ENCODE data around the gene ZC3H4.

Gene ZC3H4

DNA sequence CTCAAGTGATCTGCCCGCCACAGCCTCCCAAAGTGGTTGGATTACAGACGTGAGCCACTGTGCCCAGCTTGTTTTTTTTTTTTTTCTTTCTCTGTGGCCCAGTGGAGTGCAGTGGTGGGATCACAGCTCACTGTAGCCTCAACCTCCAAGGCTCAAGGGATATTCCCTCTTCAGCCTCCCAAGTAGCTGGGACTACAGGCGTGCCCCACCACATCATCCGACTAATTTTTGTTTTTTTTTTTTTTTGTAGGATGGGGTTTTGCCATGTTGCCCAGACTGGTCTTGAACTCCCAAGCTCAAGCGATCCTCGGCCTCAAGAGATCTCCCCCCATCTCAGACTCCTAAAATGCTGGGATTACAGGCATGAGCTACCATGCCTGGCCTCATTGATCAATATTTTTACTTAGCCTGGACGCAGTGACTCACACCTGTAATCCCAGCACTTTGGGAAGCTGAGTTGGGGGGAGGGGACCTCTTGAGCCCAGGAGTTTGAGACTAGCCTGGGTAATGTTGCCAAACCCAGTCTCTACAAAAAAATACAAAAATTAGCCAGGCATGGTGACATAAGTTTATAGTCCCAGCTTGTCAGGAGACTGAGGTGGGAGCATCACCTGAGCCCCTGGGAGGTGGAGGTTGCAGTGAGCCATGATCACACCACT, 18.7 kb upstream of the ZC3H4 start:
- DNase-seq = no peak

DNA sequence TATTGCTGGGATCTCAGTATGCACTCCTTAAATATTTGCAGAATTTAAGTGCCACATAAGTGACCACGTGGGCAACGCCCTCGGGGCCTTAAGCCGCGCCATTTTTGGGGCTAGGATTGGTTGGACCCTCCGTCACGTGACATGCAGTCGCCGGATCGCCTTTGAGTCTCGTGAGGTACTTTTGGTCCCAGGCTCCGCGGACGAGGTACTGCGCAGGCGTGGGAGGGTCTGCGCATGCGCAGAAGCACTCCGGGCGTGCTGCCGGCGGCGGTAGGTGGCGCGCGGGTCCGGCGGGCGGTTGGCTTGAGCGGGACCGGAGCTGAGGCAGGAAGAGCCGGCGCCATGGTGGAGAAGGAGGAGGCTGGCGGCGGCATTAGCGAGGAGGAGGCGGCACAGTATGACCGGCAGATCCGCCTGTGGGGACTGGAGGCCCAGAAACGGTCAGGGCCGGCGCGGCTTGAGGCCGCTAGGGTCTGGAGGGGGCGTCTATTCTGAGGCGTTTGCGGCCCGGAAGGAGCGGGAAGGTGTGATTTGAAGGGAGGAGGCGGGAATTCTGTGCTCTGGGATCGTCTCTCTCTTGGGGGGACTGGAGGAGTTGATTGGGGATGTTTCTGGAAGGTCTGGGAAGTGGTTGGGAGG, 17.1 kb upstream of the ZC3H4 start, which contains the start of gene SAE1:
SAE1 (plus strand) TSS at position 247 of the 639 bp plus-strand sequence; CDS start at position 343, 96 bp downstream.
- peak; percentile 87 for DNase-seq

DNA sequence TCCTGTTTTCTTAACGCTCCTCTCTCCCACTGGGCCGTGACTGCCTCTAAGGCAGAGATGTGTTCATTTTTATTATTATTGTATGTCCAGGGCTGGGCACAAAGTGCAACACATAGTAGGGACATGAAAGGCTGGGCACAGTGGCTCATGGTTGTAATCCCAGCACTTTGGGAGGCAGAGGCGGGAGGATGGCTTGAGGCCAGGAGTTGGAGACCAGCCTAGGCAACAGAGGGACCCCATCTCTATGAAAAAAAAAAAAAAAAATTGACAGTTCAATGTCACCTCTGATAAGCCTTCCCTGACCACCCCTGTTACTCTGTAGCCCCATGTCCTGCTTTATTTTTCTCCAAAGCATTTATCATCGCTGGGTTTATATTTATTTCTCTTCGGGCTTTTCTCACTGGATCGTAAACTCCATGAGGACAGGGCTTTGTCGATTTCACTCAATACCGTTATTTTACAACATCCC, 16.6 kb upstream of the ZC3H4 start:
- DNase-seq = no peak

DNA sequence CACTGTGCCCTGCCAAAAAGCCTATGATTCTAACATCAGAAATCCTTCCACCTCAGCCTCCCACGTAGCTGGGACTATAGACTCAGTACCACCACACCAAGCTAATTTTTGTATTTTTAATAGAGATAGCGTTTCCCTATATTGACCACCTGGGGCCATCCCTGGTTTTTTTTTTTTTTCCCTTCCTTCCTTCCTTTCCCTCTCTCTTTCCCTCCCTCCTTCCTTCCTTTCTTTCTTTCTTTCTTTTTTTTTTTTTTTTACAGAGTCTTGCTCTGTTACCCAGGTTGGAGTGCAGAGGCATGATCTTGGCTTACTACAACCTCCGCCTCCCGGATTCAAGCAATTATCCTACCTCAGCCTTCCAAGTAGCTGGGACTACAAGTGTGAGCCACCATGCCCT, 16.0 kb upstream of the ZC3H4 start:
- no peak for DNase-seq

DNA sequence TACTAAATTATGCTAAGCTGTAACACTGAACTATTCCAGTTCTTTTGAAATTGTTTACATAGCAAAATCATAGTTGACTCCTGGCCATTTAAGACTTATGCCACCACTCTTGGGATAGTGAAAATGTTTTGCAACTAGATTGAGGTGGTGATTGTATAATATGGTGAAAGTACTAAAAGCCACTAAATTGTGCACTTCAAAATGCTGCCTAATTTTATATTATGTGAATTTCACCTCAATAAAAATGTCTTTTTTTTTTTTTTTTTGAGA, 12.0 kb upstream of the ZC3H4 start:
- no peak for DNase-seq

DNA sequence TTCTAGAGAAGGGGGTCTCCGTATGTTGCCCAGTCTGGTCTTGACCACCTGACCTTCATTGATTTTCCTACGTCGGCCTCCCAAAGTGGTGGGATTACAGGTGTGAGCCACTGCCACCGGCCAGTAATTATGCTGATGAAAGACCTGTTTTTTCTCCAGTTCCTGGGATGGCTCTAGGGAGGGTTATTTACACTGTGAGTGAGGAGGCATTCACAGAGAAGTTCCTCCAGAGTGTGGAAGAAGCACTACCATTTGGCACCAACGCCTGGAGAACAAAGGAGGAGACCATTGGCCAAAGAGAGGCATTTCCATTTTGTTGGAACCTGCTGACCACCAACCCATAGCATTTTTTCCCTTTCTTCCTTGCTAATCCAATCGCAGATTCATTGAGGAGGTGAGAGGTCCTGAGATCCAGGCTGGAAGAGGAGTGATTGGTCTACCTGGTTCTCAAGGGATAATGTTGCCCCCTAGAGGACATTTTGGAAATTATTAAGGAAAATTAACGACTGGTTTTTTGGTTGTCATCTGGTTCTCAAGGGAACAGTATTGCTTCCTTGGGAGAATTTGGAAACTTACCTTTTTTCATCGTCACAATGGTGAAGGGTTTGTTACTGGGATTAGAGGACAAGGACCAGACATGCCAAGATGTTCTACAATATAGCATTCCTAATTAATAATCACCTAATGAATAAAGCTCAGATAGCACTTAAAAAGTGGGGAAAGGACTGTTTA, 11.5 kb upstream of the ZC3H4 start:
- DNase-seq = no peak

DNA sequence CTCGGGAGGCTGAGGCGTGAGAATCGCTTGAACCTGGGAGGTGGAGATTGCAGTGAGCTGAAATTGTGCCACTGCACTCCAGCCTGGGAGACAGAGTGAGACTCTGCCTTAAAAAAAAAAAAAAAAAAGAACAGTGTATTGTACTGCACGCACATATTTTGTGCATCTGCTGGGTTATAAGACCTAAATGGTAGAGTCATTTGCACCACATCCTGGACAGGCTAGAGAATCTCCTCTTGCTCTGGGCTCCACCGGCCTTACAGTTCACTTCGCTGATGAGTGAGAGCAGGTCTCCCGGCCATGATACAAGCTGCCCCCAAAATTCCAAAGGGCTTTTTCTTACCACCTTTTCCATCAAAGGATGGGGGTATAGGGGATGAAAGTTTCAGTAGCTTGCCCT, 9.8 kb upstream of the ZC3H4 start:
- DNase-seq = no peak

DNA sequence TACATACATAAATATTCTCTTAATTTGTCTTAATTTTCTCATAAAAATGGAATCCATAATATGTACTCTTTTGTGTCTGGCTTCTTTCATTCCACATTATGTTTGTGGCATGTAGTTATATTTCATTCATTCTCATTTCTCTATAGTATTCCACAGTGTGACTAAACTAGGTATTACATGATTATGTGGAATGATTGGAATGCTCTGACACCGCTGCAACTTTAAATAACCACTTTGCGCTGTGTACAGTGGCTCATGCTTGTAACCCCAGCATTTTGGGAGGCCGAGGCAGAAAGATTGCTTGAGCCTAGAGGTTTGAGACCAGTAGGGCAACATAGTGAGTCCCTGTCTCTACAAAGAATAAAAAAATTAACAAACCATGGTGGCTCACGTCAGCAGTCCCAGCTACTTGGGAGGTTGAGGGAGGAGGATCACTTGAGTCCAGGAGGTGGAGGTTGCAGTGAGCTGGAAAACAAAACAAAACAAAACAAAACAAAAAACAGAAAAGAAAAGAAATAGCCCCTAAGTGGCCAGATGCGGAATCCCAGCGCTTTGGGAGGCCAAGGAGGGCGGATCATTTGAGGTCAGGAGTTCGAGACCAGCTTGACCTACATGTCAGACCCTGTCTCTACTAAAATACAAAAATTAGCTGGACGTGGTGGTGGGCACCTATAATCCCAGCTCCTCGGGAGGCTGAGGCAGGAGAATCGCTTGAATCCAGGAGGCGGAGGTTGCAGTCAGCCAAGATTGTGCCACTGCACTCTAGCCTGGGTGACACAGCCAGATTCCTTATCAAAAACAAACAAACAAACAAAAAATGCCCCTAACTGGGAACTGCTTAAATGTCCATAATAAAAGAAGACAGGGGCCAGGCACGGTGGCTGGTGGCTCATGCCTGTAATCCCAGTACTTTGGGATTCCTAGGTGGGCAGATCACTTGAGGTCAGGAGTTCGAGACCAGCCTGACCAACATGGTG, 9.1 kb upstream of the ZC3H4 start:
- DNase-seq = no peak

DNA sequence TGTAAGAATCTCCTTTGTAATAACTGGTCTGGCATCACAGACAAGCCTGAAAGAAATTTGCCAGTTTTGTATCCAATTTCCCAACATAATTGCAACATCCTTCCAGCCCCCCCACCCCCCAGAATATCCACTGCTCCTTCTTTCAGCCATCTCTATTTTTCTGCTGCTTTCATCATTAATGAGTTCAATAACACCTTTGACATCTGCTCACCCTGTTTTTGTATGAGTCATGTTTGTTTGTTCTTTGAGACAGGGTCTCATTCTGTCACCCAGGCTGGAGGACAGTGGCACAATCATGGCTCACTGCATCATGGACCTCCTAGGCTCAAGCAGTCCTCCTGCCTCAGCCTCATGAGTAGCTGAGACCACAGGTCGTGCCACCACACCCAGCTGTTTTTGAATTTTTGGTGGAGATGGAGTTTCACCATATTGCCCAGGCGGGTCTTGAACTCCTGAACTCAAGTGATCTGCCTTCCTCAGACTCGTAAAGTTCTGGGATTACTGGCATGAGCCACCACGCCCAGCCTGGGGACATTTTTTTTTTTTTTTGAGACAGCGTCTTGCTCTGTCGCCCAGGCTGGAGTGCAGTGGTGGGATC, 7.0 kb upstream of the ZC3H4 start:
- no peak for DNase-seq

DNA sequence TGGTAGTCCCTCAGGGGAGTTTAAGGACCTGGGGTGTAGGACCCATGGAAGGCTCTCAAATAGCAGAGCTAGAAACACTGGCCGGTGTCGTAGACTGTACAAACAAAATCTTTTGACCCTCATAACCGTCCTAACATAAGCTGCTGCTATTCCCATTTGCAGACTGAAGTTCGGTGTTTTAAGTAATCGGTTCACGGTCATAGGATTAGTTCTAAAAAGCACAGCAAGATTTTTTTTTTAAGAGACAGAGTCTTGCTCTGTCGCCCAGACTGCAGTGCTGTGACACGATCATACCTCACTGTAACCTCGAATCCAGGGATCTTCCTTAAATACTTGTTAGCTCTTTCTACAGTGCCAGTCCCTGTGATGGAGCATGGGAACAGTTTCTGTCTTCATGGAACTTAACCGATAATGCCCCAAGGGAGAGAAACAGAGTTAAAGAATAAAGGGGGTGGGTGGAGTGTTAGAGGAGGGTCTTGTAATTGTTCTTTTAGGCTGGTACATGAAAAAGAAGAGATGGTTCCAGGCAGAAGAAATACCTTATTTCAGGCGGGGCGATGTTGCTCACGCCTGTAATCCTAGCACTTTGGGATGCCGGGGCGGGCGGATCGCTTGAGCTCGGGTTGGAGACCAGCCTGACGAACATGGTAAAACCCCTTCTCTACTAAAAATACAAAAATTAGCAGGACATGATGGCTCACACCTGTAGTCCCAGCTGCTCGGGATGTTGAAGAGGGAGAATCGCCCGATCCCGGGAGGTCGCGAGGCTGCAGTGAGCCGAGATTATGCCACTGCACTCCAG, 475 bp upstream of the ZC3H4 start:
- no peak for DNase-seq

DNA sequence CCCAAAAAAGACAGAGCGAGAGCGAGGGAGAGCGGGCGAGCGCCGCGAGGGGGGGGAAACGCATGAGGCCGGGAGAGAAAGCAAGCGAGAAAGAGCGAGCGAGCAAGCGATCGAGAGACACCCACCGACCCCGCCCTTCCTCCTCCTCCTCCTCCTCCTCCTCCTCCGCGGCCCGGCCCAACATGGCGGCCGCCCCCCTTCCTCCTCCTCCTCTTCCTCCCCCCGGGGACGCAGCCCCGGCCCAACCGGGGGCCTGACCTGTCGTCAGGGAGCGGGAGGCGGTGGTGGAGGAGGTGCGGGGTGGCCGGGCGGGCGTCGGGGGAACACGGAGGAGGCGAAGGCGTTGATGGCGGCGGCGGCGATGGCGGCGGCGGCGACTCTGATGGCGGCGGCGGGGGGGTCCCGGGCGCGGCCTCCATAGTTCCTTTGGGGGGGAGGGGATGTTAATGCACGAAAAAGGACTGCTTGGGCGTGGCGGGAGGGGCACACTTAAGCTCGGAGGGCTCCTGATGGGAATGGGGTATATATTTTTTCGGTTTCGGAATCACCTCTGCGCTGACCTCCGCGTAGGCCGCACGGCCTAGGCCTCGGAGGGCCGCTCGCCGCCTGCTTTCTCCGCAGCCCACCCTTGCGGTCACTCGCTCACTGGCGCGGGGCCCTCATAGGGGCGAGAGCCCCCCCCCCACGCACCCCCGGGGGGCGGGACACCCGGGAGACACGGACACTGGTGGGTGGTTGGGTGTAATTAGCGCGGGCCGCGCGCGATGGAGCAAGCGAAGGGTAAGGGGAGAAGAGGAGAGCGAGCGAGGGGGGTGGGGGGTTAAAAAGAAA, 1.2 kb downstream of the ZC3H4 start:
- DNase-seq = peak; percentile 87

DNA sequence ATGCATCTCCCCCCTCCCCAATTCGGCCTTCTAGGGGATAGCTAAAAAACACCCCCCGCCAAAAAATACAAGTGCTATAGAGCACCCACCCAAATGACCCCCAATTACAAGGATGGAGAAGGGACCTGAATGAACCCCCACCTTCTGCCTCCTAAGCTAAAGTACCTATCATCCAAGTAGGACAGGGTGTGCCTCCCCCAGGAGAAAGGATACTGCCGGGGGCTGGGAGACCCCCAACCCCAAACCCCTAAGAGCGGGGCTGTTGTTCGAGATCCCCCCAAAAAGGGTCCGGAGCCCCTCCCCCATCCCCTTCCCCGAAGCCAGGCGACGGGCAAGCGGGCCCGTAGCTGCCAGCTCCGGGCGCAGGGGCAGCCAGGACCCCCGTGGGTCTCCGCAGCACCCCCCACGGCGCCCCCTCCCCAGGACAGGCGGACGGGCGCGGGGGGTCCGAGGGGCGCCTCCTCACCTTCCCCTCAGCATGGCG, 1.9 kb downstream of the ZC3H4 start:
- DNase-seq = no peak

DNA sequence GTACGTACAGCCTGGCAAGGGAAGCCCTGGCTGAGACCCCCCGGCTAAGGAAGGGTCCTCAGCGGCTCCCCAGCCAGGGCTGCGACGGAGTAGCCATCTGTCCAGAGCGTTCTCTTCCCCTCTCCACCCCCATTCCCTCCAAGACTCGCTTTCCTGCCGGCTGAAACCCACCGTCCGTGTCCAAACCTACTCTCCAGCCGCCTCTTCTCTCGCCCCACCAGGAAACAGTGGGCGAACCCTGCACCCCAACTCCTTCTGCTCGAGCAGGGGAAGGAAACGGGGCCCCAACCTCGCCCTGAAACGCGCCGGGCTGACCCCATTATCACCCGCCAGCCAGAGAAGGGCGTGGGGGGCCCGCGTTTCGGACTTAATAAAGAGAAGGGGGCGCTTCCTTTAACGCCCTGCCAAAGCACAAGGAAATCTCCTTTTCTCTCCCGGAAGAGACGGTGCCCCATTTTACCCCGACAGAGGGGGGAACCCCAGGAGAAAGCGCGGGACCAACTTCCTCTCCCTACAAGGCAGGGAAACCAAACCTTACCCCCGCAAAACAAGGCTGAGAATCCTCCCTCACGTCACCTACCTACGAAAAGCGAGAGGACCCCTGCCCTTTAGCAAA, 2.5 kb downstream of the ZC3H4 start:
- DNase-seq = peak; percentile 20

DNA sequence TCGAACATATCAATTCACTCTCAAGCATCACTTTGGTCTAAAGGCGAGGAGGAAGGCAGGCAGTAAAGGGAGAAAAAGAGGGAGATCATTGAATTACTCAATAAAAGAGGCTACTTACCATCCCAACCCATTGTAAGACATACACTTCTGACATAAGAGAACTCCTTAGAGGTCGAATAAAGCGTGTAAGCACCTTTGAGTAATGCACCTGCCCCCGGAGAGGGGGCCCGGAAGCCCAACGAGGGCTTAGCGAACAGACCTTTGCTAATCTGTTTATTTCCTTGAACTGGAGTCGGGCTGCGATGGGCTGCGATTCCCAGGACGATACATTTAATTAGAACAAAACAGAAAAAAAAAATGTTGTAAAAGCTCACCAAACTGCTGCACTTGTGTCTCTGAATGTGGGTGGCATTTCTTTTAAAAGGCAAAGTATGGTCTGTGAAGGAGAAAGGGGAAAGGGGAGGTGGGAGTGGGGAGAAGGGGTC, 3.0 kb downstream of the ZC3H4 start:
- peak; percentile 44 for DNase-seq

DNA sequence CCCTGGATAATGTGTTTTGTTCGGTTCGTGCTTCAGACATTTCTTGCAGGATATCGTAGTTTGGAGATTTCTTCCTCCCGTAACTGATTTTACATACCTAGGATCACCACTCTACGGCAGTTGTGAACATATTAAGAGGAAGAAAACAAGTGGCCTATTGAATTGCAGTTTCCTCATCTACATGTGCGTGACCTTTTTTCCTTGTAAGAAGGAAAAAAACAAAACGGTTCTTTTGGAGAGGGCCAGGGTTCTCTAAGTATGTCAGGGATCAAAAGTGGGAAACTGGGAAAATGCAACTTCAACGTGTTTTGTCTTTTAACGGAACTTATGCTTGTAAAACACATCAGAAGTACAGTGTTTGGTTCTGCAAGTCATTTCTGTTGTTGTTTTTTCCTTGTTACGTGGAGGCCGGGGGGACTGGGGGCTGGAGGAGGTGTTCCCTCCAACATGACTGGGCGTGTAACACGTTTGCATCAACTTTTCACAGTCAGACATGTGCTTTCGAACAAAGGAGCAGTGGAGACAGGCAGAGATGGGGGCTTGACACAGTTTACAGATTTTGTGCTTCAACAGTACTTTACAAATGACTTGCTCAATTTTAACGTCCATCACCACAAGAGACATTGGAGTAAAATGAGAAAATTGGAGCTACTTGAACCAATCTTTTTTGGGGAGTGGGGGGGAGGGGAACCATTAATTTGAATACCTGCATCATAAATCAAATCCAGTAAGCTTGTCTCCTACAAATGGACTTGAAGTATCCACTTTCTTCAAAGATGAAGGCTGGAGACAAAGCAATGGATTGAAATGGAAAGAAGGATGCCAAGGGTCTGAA, 3.8 kb downstream of the ZC3H4 start:
- DNase-seq = no peak

DNA sequence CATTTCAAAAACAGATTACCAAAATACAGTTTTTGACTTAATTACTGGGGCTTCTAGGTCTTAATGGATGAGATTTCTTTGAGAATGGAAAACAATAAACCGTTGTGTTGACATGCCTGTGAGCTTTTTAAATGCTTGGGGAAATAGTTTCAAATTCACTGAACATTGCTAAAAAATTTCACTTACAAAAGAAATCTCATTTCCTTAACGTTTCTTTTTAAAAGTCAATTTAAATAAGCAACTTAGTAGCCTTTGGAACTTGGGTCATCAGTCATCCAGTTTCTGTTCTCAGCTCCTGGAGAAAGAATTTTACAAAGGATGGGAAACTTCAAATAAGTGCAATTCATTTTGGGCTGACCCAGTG, 4.4 kb downstream of the ZC3H4 start:
- DNase-seq = no peak

DNA sequence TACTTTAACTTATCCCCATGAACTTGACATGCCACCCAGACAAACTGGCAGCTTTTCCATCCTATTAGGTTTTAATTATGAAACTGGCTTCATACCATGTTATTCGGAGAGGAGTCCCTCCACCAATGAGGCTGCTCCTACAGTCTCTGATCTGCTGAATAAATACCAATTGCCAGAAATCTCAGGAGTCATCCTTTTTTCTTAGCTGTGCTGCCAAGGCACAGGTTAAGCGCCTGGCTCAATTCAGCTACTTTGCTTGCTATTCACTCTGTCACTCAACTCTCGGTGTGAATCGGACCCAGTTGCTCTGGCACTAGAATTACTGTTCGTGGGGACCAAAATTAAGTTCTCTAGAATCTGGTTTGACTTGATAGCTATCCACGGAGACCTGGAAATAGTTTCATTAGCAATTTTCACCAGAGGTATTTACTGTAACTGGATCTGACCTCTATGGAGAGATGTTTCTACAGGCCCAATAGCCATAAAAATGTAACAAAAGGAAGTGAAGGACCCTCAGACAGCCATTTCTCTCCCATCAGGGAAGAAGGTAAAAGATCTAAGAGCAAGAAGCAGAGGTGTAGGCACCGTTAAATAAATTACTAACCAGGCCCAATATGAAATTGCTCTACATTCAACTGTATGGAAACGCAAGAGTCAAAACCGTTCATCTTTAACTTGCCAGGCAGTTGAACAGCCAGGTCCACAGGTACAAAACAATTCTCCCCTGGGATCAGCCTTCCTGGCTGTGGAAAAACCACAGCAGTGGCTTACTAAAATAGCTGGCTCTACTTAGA, 5.4 kb downstream of the ZC3H4 start:
- DNase-seq = no peak

Data from activated CD4-positive, alpha-beta T cell treated with anti-CD3 and anti-CD28 coated beads for 1 hour (primary cell).